ENCODE results near the gene CCL27.

DNA sequence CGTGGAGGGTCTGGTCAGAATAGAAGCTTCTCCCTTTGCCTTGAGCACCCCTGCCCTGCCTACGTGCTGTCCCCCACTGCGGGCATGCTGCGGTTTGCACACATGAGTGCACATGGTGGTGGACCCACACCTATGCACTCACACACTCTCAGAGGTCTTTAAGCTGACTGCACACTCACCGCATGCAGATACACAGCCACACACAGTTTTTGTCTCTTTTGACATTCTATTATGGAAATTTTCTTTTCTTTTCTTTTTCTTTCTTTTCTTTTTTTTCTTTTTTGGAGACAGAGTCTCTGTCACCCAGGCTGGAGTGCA, 33.0 kb downstream of the CCL27 start:
- TF ChIP-seq, protein P1, sequence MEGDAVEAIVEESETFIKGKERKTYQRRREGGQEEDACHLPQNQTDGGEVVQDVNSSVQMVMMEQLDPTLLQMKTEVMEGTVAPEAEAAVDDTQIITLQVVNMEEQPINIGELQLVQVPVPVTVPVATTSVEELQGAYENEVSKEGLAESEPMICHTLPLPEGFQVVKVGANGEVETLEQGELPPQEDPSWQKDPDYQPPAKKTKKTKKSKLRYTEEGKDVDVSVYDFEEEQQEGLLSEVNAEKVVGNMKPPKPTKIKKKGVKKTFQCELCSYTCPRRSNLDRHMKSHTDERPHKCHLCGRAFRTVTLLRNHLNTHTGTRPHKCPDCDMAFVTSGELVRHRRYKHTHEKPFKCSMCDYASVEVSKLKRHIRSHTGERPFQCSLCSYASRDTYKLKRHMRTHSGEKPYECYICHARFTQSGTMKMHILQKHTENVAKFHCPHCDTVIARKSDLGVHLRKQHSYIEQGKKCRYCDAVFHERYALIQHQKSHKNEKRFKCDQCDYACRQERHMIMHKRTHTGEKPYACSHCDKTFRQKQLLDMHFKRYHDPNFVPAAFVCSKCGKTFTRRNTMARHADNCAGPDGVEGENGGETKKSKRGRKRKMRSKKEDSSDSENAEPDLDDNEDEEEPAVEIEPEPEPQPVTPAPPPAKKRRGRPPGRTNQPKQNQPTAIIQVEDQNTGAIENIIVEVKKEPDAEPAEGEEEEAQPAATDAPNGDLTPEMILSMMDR (IDR thresholded peaks at IDR 0.05), result no peak
- TF ChIP-seq POLR2A (IDR thresholded peaks at IDR 0.05), result no peak
